Measurements from ENCODE around the gene MTMR12.
A peak's percentile ranks its signal among the peaks of the same experiment; 100 is the strongest.
"Not testable (repeated sequence)": the region's sequence is repeated elsewhere in the genome, so short reads cannot be mapped to it uniquely, and the experiment has no call there.

Gene MTMR12

GRCh38 chr5:32295966-32296772 is 16.6 kb downstream of the MTMR12 start:
- not testable (repeated sequence) for DNase-seq

- DNase-seq, result no peak
These were observed 21.1 kb downstream of the MTMR12 start for GRCh38 chr5:32291591-32291990.

GRCh38 chr5:32290922-32291321 is 21.8 kb downstream of the MTMR12 start:
- DNase-seq, result no peak

GRCh38 chr5:32290501-32290900 is 22.2 kb downstream of the MTMR12 start:
- not testable (repeated sequence) for DNase-seq

- not testable (repeated sequence) for DNase-seq
These were observed 22.8 kb downstream of the MTMR12 start for GRCh38 chr5:32289986-32290385.

GRCh38 chr5:32288135-32288534 is 24.6 kb downstream of the MTMR12 start:
- DNase-seq, result not testable (repeated sequence)

- DNase-seq, result not testable (repeated sequence)
These were observed 25.2 kb downstream of the MTMR12 start for GRCh38 chr5:32287525-32287924.

GRCh38 chr5:32285510-32286138 is 27.1 kb downstream of the MTMR12 start:
- DNase-seq, result no peak

- DNase-seq, result no peak
These were observed 29.0 kb downstream of the MTMR12 start for GRCh38 chr5:32283539-32284377.

- DNase-seq, result no peak
These were observed 29.7 kb downstream of the MTMR12 start for GRCh38 chr5:32283061-32283460.

- no peak for DNase-seq
These were observed 30.1 kb downstream of the MTMR12 start for GRCh38 chr5:32282633-32283032.

- DNase-seq, result not testable (repeated sequence)
These were observed 31.2 kb downstream of the MTMR12 start for GRCh38 chr5:32281378-32282133.

- no peak for DNase-seq
These were observed 32.1 kb downstream of the MTMR12 start for GRCh38 chr5:32280656-32281081.

- no peak for DNase-seq
These were observed 33.0 kb downstream of the MTMR12 start for GRCh38 chr5:32279786-32280185.

- no peak for DNase-seq
These were observed 33.5 kb downstream of the MTMR12 start for GRCh38 chr5:32279223-32279622.

GRCh38 chr5:32278406-32278805 is 34.3 kb downstream of the MTMR12 start:
- no peak for DNase-seq

GRCh38 chr5:32277798-32278197 is 34.9 kb downstream of the MTMR12 start:
- DNase-seq, result no peak

- peak; percentile 18 for DNase-seq
These were observed 36.4 kb downstream of the MTMR12 start for GRCh38 chr5:32276173-32276853.

- no peak for DNase-seq
These were observed 37.4 kb downstream of the MTMR12 start for GRCh38 chr5:32275396-32275741.

GRCh38 chr5:32274548-32275395 is 38.0 kb downstream of the MTMR12 start:
- no peak for DNase-seq

- DNase-seq, result no peak
These were observed 38.9 kb downstream of the MTMR12 start for GRCh38 chr5:32273821-32274220.

Data from suppressor macrophage treated with lipopolysaccharide for 4 hours (primary cell).